ENCODE data around the gene OTUD7B.

GRCh38 chr1:149997585-149998262 lies 12.8 kb downstream of the OTUD7B start:
- no peak for TF ChIP-seq EZH2 (IDR thresholded peaks at IDR 0.05; ENCODE audit: borderline replicate concordance, insufficient read depth, low read depth, low read length, poor library complexity, severe bottlenecking)
- no peak for TF ChIP-seq CTCF (IDR thresholded peaks at IDR 0.05)

Measured in B cell (primary cell).